Stimulated activated CD4-positive, alpha-beta T cell treated with anti-CD3 and anti-CD28 coated beads, Interleukin-12 subunit alpha, Interleukin-12 subunit beta, amount 100 ng/mL, for 48 hours (primary cell): Measurements from ENCODE around the gene RGS6.

Experiments used
- DNase-seq, 3 donors: peaks; one replicate each; pipeline ENCODE4 v3.0.0-alpha.2; 2020; ENCODE audit warnings: low read depth in 2 of 3, low spot score in 1 of 3

The RGS6 gene

GRCh38 chr14:71943695-71944018 lies 11.4 kb downstream of the RGS6 start:
- DNase-seq = no peak

- DNase-seq = no peak
These were observed 15.8 kb downstream of the RGS6 start for GRCh38 chr14:71947947-71948500.

DNA sequence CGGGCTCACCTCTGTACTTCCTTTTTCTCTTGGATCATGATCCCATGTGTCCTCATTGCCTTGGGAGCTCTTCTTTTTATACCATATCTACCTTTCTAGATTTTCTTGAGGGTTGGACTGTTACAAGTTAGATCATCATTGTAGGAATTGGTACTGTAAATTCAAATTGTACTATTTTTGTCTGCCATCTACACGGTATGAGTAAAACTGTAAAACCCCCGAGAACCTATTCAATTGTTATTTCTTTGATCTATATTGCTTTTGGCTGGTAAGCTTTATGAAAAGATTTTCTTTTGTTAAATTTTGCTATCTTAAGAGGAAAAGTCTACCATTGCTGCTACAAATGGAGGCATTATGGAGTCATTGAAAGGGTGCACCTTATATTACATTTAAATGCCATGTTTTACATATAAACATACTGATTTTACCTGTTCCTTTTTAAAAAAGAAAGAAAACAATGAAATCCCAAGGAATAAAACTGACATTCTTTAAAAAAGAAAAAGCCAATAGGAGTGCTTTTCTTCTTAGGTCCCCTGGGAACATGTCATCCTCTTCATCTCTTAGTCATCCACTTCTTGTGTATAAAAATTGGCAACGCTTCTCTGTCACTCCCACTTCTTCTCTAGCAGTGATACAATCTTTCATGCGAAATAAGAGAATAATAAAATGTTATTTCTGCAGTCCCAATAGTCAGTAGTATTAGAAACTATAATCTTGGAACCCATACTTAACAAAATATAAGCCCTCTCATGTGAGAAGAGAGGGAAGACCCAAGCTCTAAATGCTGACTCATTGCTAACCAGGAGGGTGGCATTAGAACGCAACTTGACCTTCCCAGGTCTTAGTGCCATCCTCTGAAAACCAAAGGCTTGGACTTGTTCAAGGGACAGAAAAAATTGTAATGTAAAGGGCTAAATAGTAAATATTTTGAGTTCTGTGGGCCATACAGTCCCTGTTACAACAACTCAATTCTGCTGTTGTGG lies 20.4 kb downstream of the RGS6 start:
- no peak for DNase-seq

DNA sequence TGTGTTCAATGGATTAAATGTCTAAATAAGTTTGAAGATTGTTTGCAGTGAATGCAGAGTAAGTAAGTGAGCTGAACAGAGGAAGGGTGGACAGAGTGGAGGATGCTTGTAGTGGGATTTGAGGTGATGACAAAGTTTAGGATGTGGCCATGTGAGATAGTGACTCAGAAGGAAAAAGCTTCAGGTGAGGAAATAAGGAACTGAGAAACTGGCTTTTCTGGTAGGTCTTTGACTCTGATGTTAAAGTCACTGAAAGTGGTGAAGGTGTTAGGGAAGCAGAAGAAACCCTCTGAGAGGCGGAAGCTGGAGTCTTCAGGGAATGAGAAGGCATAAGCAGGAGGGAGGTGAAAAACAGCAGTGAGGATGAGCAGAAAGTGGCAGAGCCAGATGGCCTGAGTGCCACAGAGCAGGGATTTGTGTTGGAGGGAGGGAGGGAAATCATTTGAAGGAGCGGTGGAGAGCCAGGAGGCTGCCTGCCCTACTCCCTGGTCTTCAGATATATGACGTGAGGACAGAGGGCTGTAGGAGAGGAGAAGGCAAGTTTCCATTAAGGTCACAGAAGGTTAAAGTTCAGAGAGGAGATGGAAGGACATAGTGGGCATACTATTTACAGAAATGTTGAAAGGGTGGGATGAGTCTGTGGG lies 24.8 kb downstream of the RGS6 start:
- DNase-seq = no peak

DNA sequence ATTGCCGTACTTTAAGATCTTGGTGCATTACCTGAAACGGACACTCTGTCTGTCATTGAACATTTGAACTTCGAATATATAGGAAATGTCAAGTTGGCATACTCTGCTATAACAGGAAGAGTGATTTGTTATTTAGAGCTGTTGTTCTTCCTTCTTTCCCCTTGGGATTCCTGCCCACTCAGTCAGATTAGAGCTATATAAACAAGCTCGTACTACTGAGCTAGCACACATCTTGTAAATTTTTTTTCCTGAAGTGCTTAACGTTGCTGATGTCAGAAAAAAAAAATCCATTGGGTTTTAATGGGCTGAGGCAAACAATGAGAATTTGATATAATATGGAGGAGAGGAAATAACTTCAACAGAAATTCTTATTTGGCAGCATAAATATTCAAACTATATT lies 26.8 kb downstream of the RGS6 start:
- DNase-seq = no peak

- peak in 1 of 3 donors; percentile 1 for DNase-seq
These were observed 28.5 kb downstream of the RGS6 start for GRCh38 chr14:71960494-71961353.

DNA sequence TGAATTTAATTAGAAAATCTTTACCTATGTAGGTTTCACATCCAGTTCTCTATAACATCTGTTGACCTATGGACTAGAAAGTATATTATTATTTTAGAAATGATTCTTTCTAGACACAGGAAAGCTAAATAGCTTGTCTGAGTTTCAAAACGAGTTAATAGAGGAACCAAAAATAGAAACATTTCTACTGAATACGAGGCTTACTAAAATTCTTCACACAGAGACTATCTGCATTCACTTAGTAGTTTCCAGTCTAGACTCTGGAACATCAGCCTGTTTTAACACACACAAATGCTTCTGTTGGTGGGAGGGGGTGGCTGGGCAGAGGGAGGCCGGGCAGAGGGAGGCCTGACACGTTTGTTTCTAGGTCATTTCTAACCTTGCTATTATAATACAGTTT lies 29.7 kb downstream of the RGS6 start:
- no peak for DNase-seq

DNA sequence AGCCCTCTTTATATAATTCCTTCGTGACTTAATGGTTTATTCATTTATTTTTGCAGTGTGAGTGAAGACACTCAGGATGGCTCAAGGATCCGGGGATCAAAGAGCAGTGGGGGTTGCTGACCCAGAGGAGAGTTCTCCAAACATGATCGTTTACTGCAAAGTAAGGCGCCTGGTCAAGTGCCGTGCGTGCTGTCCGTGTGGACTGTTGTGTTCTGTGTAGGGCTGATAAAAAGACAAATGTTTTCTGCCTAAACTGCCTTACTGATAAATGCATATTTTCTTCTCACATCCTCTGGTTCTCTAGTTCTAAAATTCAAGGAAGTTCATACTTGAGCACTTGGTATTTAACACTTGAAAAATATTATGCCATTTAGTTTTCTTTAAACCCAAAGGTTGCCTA lies 32.5 kb downstream of the RGS6 start:
- DNase-seq = no peak

DNA sequence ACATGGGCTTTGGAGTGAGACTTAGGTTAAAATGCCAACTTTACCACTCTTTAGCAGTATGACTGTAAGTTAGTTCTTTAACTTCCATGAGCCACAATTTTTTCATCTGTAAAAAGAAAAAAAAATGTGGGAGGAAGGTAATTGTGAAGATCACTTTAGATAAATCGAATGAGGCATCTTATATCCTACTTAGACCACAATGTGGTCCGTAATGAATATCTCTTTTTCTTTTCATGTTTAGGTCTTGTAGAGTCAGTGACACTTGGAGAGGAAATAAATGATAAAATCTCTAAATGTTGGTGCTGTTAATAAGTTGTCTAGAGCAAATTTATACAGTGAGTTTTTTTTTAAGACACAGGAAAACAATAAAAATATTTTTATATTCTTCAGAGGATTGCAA lies 34.3 kb downstream of the RGS6 start:
- DNase-seq = no peak

DNA sequence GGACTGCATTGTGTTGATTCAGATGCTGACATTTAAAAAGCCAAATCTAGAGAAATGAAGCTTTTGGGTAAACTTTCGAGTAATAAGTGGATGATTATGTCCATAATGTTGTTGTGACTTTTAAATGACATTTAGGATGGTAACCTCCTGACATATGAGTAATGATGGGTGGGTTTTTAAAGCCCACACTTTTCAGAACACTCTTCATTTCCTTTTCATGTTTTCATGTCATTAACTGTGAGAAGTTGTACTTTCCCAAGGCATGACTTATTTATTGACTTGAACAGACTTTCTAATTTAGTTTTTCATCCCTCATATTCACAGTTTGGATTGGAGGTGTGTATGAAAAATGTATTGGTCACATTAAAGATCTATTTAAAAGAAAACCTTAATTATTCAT lies 35.5 kb downstream of the RGS6 start:
- no peak for DNase-seq

- no peak for DNase-seq
These were observed 38.0 kb downstream of the RGS6 start for GRCh38 chr14:71970272-71970671.

- no peak for DNase-seq
These were observed 53.4 kb downstream of the RGS6 start for GRCh38 chr14:71985538-71986189.

- DNase-seq = no peak
These were observed 56.2 kb downstream of the RGS6 start for GRCh38 chr14:71988476-71988875.

- no peak for DNase-seq
These were observed 56.7 kb downstream of the RGS6 start for GRCh38 chr14:71988939-71989338.

GRCh38 chr14:71994416-71994815 lies 62.2 kb downstream of the RGS6 start:
- no peak for DNase-seq

- no peak for DNase-seq
These were observed 63.5 kb downstream of the RGS6 start for GRCh38 chr14:71995741-71996140.

DNA sequence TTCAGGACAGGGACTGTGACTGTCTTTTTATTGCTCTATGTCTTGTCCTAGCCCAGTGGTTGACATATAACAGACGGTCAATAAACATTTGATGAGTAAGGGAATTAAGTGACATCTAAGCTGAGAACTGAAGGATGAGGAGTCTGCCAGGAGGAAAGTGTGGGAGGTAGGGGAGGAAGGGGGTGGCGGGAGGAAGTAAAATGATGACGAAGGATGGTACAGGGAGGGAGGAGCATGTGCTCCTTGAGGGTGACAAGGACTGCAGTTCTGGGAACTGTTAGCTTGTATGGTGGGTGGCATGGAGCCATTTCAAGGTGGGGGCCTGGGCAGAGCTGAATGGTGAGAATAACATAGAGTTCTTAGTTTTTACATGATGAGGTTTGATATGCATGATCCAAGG lies 64.4 kb downstream of the RGS6 start:
- DNase-seq = no peak

- DNase-seq = peak in 1 of 3 donors; percentile 5
These were observed 68.7 kb downstream of the RGS6 start for GRCh38 chr14:72000907-72001306.

DNA sequence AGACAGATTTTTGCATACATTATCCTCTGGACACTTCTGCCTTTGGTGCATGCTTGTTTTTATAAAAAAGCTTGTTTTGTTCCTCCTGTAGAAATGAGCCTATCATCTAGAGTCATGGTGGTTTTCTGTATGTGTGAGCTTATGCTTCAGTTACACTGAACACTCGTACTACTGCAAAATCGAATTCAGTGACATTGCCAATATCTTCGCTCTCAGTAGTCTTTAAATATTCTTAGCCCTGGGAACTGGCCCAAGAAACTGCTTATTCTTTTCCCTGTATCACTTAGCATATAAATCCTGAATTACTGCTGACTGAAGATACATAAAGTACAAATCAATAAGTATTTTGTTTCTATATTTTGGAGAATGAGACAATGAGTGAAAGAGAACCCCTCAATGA lies 70.5 kb downstream of the RGS6 start:
- DNase-seq = no peak

DNA sequence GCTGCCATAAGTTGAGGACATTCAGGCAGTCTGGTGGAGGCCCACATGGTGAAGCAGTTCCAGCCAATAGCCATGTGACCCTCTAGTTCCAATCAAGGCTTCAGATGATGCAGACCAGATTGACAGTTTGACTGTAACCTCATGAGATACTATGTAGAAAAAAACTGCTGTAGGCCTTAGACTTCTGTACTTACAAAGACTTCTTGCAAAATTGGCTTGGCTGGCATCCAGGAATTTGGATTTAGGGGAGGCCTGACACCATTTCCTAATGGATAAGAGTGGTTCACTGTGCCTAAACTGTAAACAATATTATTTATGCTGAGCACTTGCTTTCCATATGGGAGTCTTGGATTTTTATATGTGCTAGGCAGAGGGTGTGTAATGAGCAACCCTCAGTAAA lies 76.4 kb downstream of the RGS6 start:
- no peak for DNase-seq

GRCh38 chr14:72010474-72010873 lies 78.2 kb downstream of the RGS6 start:
- DNase-seq = no peak
